MCF 10A (cell line): ENCODE measurements around the gene COPS9. TPM values are rescaled to one million over a fixed set of nuclear protein-coding genes. Genes with fewer than 3 reads are reported as not detected.

ENCODE experiments used
- BruUV-seq: library from RNA; stranded (reverse); fragments of 400-500 nt; replicated peaks from 2 replicates; lab custom pipeline; 2021; lab: Mats Ljungman, UMichigan
- CTCF ChIA-PET: fragments of 300-600 bp; sonication (Branson Sonifier 250); formaldehyde crosslinking; extraction: SDS; loops from one replicate; lab custom pipeline; 2021; ENCODE audit warnings: antibody characterized with exemption, inconsistent platforms; lab: Yijun Ruan, JAX
- POLR2A ChIA-PET: fragments of 300-600, 350-650 bp; sonication (Branson Sonifier 250); formaldehyde crosslinking; extraction: SDS; loops from one replicate; lab custom pipeline; 2020; ENCODE audit warnings: antibody characterized with exemption, inconsistent platforms; lab: Yijun Ruan, JAX
- DNase-seq: peaks from one replicate; pipeline ENCODE4 v3.0.0-alpha.2; 2018; ENCODE audit not compliant: unreplicated experiment
- H3K27ac Mint-ChIP-seq: one replicate; pipeline ENCODE4 v1.8.0; 2022; ENCODE audit warnings: mild to moderate bottlenecking, low read depth, mixed read lengths; ENCODE audit not compliant: unreplicated experiment
- H3K27me3 Mint-ChIP-seq: one replicate; pipeline ENCODE4 v1.8.0; 2022; ENCODE audit warnings: mixed read lengths; ENCODE audit not compliant: insufficient read depth, unreplicated experiment
- H3K36me3 Mint-ChIP-seq: one replicate; pipeline ENCODE4 v1.8.0; 2022; ENCODE audit warnings: mild to moderate bottlenecking, moderate library complexity, mixed read lengths; ENCODE audit not compliant: insufficient read depth, unreplicated experiment
- H3K4me1 Mint-ChIP-seq: one replicate; pipeline ENCODE4 v1.8.0; 2022; ENCODE audit warnings: mixed read lengths; ENCODE audit not compliant: insufficient read depth, unreplicated experiment
- H3K4me3 Mint-ChIP-seq: one replicate; pipeline ENCODE4 v1.8.0; 2022; ENCODE audit warnings: mild to moderate bottlenecking, moderate library complexity, mixed read lengths; ENCODE audit not compliant: unreplicated experiment
- H3K9me3 Mint-ChIP-seq: one replicate; pipeline ENCODE4 v1.8.0; 2022; ENCODE audit warnings: mixed read lengths; ENCODE audit not compliant: unreplicated experiment
- intact Hi-C: fragments of 100-400 bp; cut with micrococcal nuclease; formaldehyde crosslinking; loops from 2 replicates; pipeline ENCODE4 v1.14.1; 2022
- total RNA-seq: library from RNA; stranded (reverse); gene quantifications from 2 replicates; pipeline ENCODE4 v1.2.3, GENCODE V29; 2022
- TF ChIP-seq, protein P1 (sequence below): fragments of 200-600 bp; IDR thresholded peaks from one replicate; pipeline ENCODE4 v1.8.0; 2022; ENCODE audit warnings: antibody characterized with exemption, mild to moderate bottlenecking; ENCODE audit not compliant: unreplicated experiment

The COPS9 gene
- total RNA-seq, 1 experiment from 2014 or later, result 146 TPM

- intact Hi-C loops, result no loop called here
- Mint-ChIP-seq H3K27me3 (peaks cover 56% of the 10 kb centered on the region), H3K36me3 (no peaks in the 10 kb centered on the region), H3K27ac (no peak overlapping the region), H3K4me1 (peaks cover 5% of the 10 kb centered on the region), H3K4me3 (no peak overlapping the region), H3K9me3 (no peaks in the 10 kb centered on the region)
- TF ChIP-seq, protein P1, sequence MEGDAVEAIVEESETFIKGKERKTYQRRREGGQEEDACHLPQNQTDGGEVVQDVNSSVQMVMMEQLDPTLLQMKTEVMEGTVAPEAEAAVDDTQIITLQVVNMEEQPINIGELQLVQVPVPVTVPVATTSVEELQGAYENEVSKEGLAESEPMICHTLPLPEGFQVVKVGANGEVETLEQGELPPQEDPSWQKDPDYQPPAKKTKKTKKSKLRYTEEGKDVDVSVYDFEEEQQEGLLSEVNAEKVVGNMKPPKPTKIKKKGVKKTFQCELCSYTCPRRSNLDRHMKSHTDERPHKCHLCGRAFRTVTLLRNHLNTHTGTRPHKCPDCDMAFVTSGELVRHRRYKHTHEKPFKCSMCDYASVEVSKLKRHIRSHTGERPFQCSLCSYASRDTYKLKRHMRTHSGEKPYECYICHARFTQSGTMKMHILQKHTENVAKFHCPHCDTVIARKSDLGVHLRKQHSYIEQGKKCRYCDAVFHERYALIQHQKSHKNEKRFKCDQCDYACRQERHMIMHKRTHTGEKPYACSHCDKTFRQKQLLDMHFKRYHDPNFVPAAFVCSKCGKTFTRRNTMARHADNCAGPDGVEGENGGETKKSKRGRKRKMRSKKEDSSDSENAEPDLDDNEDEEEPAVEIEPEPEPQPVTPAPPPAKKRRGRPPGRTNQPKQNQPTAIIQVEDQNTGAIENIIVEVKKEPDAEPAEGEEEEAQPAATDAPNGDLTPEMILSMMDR, result no peak
- BruUV-seq, result no TSS peak
- ChIA-PET CTCF (no interaction called here), POLR2A (no interaction called here)
- no peak for DNase-seq
Measured at GRCh38 chr2:240168041-240168440, 31.9 kb upstream of the COPS9 start.

- Mint-ChIP-seq H3K27me3 (peaks cover 56% of the 10 kb centered on the region), H3K4me1 (peaks cover 5% of the 10 kb centered on the region), H3K27ac (no peak overlapping the region), H3K4me3 (no peak overlapping the region), H3K36me3 (no peaks in the 10 kb centered on the region), H3K9me3 (no peaks in the 10 kb centered on the region)
- intact Hi-C loops, result no loop called here
- no peak for DNase-seq
- no TSS peak for BruUV-seq
- ChIA-PET CTCF (interaction anchor here (0.7 kb wide), 1 partner anchor 520 kb away, joined by 3 read pairs; no protein-coding TSS in a partner anchor), POLR2A (no interaction called here)
- TF ChIP-seq, protein P1, result no peak
Measured at GRCh38 chr2:240167588-240167880, 31.4 kb upstream of the COPS9 start.

DNA sequence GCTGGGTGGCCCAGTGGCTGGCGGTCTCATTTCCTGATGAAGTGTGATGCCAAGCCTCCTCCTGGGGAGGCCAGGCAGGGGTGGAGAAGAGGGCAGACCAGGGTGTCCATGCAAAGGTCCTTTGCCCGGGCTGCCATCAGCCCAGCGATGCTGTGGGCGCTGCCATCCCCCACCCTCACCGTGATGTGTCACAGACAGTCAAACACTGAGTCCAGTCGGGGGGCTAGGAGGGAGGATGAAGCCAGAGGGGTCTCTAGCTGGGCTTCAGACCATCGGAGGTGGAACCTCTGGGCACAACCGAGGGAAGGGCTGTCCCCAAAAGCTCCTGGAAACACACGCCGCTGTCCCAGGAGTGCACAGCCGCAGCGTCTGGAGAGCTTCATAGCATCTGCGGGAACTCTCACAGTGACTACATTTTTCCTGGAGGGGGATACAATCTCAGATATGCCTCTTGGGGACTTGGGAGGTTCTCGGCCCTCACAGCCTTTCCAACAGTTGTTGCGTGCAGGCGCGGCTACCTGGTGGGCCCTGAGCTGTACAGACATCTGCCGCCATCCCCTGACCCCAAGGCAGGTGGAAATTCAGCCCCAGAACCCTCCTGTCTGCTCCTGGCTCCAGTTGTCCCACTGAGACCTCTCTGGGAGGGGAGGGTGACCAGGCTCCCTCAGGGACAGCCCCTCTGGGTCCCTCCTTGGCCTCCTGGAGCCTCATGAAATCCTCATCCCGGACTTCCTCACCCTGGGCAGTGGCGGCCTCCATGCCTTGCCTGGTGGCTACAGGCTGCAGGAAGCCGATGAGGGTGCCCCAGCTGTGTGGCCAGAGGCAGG, 30.9 kb upstream of the COPS9 start:
- POLR2A ChIA-PET, result no interaction called here
- peaks cover 5% of the 10 kb centered on the region for H3K4me1 Mint-ChIP-seq
- no peaks in the 10 kb centered on the region for H3K9me3 Mint-ChIP-seq
- no peak overlapping the region for H3K27ac Mint-ChIP-seq
- CTCF ChIA-PET, result interaction anchor here (0.7 to 0.9 kb wide), 2 partner anchors 17 to 519 kb away, joined by 3 to 5 read pairs; no protein-coding TSS in a partner anchor
- H3K4me3 Mint-ChIP-seq, result no peak overlapping the region
- intact Hi-C loops, result no loop called here
- no TSS peak for BruUV-seq
- TF ChIP-seq, protein P1, result no peak
- DNase-seq, result no peak
- peaks cover 57% of the 10 kb centered on the region for H3K27me3 Mint-ChIP-seq
- H3K36me3 Mint-ChIP-seq, result no peaks in the 10 kb centered on the region

- intact Hi-C loops, result no loop called here
- peaks cover 57% of the 10 kb centered on the region for H3K27me3 Mint-ChIP-seq
Measured at GRCh38 chr2:240166191-240166590, 30.1 kb upstream of the COPS9 start.

More at GRCh38 chr2:240166191-240166590, 30.1 kb upstream of the COPS9 start:
- ChIA-PET CTCF (interaction anchor here (0.9 kb wide), 1 partner anchor 16 kb away, joined by 5 read pairs; no protein-coding TSS in a partner anchor), POLR2A (no interaction called here)
- H3K9me3 Mint-ChIP-seq, result no peaks in the 10 kb centered on the region
- no TSS peak for BruUV-seq
- no peak for DNase-seq
- H3K36me3 Mint-ChIP-seq, result no peaks in the 10 kb centered on the region
- H3K27ac Mint-ChIP-seq, result no peak overlapping the region
- H3K4me1 Mint-ChIP-seq, result peaks cover 5% of the 10 kb centered on the region
- TF ChIP-seq, protein P1, result no peak
- H3K4me3 Mint-ChIP-seq, result no peak overlapping the region
